Right forelimb (tissue), 1 donor: ENCODE measurements around the gene S100P.
"Not testable (repeated sequence)": the region's sequence is repeated elsewhere in the genome, so short reads cannot be mapped to it uniquely, and the experiment has no call there.

Experiments used
- DNase-seq: peaks from one replicate; pipeline ENCODE4 v3.0.0-alpha.2; 2018

Gene S100P

DNA sequence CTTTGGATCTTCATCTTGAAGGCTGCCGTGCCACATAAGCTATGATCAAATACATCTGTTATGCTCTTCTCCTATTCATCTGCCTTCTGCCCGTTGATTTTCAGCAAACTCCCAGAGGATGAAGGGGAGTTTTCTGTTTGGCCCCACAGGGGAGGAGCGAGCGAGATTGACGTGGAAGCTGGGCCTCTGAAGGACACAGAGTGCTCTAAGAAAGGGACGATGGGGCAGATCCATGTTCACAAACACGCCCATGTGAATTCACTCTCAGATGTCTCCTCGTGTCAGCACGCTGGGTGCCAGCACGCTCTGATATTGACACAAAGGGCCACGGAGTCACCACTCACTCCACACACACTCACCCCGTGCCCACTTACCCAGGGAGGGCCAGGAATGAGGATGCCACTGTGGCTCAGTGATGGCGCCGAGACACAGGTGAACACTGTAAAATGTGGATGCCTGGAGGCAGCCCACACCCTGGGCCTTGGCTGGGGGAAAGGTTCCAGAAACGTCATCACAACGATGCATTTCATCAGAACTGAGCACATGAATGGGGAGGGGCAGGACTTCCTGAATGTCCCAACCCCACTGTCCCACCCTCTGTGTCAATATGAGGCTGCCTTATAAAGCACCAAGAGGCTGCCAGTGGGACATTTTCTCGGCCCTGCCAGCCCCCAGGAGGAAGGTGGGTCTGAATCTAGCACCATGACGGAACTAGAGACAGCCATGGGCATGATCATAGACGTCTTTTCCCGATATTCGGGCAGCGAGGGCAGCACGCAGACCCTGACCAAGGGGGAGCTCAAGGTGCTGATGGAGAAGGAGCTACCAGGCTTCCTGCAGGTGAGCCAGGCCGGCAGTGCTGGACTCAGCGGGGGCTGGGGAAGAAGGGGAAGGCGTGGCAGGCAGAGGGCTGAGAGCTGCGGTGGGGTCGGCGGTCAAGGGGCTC lies at the start of gene S100P:
Gene S100P (plus strand): TSS at position 648 of the 946 bp plus-strand sequence. CDS start 55 bp downstream, at position 703.
- DNase-seq, result no peak

DNA sequence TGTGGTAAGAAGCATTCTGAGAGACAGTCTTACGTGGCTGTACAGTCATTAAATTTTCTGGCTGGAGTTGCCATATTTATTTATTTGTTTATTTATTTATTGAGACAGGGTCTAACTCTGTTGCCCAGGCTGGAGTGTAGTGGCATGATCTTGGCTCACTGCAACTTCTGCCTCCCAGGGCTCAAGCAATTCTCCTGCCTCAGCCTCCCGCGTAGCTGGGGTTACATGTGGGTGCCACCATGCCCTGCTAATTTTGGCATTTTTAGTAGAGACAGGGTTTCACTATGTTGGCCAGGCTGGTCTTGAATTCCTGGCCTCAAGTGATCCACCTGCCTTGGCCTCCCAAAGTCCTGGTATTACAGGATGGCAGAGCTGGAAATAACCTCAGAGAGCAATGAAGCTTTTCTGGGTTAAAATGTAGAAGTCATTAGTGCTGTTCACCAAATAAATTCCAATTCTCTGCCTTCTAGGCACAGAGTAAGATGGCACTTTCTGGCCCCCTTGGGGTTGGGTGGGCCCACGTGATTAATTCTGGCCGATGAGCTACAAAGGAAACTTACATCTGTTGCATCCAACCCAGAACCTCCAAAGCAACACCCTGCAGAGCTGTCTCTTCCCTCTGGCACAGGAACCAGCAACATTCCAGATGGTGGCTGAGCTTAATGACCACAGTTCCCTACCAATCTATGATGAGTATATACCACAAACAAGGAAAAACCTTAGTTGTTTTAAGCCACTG lies 48.7 kb upstream of the S100P start:
- DNase-seq, result no peak

DNA sequence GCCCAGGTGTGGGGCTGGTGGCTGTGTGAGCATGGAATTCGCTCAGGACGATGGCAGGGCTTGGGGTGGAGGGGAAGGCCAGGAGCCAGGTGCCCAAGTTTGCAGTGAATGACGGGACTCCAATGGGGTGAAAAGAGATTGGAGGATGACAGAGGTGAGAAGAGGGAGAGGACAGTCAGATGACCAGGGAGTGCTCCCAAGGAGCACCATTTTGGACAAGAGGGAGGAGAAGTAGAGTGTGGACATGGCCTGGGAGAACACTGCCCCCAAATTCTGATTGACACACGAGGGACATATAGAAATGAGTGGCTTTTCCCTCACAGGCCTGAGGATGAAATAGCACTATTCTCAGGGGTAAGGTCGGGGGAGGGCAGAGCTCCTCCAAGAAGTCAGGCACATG lies 46.5 kb upstream of the S100P start:
- no peak for DNase-seq

DNA sequence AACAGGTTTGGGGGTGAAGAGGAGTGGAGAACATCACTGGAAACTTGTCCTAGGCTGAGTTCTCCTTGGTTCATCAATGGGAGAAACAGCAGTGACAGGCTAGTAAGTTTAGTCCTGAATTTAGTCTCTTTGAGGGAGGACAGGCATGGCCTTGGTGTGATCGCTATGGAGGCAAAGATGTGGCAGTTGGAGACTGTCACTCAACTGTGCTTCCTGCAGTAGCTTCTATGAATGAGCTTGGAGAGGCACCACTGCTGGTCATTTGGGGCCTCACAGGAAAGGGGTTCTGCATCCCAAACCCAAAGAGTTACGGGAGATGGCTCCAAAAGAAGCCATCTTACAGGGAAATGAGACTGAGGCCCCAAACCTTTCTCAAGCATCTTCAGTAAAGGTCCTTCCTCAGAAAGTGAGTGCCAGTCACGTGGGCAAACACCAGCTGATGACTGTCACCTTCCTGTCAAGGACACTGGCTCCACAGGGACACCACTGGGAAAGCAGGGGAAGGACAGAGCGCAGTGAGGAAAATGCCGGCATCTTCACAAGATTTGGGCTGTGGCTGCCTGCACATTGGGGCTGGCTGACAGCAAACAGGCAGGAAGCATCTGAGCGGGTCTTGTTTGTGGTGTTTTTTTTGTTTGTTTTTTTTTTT lies 46.0 kb upstream of the S100P start:
- no peak for DNase-seq

DNA sequence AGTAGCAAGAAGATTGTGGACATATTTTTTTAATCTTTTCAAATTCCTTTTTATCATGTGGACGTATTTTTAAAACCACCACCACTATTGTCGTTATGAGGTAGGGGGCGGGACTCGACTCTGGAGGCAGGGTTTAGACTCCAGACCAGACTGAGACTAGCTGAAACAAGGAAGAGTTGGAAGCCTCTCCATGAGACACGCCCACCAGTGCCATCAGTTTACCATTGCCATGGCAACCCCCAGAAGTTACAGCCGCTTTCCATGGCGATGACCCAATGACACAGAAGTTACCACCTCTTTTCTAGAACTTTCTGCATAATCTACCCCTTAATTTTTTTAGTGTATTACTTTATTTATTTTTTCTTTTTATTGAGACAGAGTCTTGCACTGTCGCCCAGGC lies 44.5 kb upstream of the S100P start:
- DNase-seq, result no peak

DNA sequence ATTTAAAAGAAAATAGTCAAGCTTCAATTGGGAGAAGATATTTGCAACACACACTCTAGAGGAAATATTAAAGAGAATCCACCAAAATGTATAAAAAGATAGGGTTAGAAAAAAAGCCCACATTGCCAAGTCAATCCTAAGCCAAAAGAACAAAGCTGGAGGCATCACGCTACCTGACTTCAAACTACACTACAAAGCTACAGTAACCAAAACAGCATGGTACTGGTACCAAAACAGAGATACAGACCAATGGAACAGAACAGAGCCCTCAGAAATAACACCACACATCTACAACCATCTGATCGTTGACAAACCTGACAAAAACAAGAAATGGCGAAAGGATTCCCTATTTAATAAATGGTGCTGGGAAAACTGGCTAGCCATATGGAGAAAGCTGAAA lies 39.5 kb upstream of the S100P start:
- DNase-seq, result not testable (repeated sequence)

DNA sequence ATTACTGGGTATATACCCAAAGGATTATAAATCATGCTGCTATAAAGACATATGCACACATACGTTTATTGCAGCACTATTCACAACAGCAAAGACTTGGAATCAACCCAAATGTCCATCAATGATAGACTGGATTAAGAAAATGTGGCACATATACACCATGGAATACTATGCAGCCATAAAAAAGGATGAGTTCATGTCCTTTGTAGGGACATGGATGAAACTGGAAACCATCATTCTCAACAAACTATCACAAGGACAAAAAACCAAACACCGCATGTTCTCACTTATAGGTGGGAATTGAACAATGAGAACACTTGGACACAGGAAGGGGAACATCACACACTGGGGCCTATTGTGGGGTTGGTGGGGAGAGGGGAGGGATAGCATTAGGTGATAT lies 38.4 kb upstream of the S100P start:
- DNase-seq, result not testable (repeated sequence)

DNA sequence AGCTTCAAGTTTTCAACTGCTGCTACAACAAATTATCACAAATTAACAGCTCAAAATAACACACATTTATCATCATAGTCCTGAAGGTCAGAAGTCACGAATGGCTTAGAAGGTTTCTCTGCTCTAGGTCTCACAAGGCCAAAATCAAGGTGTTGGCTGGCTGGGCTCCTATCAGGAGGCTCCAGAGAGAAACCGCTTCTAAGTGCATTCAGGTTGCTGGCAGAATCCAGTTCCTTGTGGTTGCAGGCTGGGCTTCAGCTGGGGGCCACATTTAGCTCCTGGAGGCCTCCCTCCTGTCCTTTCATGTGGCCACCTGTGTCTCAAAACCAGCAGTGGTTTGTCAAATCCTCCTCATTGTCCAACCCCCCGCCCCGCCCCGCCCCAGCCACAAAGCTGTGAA lies 37.8 kb upstream of the S100P start:
- no peak for DNase-seq

DNA sequence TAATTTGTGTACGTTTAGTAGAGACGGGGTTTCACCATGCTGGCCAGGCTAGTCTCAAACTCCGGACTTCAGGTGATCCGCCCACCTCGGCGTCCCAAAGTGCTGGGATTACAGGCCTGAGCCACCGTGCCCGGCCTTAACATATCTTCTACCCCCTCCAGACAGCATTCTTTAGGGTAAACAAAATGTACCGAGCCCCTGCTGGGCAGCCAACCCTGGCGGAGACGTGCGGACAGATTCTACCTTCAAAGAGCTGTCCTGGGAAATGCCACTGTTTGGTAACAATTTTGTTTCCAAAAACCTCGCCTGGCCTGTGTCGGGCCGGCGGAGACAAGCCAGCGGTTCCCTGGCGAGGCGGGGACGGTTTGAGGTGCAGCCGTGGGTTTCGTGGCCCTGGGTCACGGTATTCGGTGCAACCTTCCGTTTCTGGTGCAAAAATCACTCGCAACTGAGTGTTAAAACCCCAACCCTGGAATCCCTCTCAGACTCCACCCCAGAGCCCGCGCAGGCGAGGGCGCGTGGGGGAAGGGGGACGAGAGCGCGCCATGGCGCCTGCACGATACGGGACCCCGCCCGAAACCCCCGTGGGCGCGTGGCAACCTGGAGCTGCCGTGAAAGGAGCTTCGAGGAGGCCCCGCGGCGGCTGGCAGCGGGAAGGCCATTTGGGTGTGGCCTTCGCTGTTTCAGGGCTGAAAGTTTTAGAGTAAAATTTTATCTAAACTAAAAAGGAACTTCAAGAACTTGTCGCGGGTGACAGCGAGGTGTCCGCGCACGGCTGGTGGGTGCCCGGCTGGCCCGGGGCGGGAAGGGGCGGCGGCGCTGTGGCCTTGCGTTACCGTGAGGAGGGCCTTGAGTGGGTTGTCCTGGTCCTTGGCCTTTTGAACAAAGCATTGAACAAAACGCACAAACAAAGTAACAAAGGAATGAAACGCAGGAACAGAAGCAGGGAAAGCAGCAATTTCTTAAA lies 36.2 kb upstream of the S100P start:
- DNase-seq, result no peak

DNA sequence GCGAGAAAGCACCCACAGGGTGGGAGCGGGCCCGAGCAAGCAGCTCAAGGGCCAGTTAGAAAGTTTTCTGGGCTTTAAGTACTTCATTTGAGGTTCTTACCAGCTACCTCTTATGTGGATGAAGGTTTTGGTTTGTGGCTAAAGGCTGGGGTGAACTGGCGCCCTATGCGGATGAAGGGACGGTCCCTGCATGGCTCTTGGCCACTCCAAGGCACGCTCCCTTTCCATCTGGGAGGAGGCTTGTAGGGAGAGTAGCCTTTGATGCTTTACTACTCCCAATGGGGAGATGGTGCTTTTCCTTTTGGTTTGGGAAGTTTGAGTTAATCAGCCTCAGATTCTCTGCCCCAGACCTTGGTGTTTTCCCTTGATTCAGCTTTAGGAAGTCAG lies 35.5 kb upstream of the S100P start:
- no peak for DNase-seq

DNA sequence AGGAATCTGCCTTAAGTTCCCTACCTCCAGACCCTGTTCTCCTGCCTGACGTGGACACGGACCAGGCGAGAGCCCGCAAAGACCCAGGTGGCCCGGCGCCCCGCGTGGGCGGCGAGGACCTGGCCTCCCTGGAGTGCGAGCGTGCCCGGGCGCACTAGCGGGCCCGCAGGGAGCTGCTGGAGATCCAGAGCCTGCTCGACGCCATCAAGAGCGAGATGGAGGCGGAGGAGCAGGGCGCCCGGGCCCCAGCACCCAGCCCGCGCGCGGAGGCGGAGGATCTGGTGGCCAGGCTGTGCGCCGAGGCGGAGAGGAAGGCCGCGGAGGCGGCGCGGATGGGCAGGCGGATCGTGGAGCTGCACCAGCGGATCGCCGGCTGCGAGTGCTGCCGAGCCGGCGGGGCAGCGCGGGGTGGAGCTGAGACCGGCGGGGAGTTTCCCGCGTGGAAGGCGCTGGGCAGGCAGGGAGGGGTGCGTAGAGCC lies 35.0 kb upstream of the S100P start:
- peak; percentile 63 for DNase-seq

DNA sequence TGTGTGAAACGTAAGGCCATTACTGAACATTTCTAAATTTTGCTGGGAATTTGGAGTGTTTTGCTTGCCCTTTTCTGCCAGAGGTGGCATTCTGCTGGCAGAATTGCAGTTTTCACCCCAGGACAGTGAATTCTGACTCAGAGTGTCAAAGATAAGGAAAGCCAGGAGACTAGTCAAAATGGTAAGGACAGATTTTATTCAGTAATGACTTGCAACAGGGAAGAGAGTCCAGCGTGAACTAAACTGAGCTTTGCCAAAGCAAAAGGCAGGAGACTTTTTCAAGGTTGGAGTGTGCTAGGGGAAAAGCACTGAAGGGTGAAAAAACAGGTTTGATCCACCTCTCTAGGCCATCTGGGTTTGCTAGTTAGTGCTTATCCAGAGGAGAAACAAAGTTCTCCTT lies 33.8 kb upstream of the S100P start:
- DNase-seq, result no peak

DNA sequence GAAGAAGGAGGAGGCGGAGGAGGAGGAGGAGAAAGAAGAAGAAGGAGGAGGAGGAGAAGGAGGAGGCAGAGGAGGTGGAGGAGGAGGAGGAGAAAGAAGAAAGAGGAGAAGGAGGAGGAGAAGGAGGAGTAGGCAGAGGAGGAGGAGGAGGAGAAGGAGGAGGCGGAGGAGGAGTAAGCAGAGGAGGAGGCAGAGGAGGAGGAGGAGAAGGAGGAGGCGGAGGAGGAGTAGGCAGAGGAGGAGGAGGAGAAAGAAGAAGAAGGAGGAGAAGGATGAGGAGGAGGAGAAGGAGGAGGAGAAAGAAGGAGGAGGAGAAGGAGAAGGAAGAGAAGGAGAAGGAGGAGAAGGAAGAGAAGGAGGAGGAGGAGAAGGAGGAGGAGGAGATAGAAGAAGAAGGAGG lies 33.2 kb upstream of the S100P start:
- DNase-seq, result no peak

DNA sequence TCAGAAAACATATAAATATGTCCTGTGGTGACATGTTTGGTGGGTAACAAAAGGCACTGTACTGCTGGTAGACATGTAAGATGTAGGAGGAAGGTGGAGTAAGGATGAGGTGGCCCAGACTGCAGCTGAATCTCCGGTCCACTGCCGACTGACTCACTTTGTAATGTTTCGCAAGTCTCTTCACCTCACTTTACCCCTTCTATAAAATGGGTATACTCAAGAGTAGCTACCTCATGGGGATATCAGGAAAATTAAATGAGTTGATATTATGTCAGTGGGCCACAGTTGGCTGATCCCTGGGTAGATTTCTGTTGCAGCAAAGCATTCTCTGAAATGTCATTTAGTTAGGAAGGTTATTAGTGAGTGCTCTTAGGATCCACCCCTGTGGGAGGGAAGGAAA lies 31.1 kb upstream of the S100P start:
- DNase-seq, result no peak

DNA sequence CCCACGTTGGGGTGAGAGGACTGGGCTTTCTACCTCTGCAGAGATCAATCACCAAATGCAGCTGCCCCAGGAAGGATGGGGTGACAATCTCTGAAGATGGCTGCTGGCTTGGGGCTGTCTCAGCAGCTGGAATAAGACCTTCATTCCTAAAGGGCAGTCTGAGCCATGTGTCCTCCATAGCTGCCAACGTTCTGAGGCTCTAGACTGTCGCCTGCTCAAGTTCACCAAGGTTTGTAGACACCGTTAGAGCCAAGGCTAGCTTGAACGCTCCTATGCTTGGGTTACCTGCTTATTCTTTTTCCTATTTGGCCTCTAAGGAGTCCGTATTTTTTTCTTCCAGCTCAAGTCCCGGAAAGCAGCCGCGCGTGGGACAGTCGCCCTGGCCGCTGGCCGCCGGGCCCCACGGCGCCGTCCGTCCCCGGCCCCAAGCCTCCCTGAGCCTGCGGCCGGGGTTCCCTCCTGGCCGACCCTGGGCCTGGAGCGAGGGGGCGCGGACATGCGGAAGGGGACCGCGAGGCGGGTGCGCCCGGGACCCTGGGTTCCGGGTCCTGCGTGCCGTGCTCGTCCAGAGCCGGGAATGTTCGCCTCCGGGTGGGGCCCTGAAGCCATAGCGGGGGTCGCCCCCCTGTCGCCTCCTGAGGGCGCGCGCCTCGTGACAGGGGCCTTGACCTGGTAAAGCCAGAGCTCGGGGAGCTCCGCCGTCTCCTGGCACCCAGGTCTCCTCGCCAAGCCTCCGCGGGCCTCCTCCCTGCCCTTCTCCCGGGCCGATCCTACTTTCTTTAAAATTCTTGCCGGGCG lies 29.9 kb upstream of the S100P start:
- DNase-seq, result no peak

DNA sequence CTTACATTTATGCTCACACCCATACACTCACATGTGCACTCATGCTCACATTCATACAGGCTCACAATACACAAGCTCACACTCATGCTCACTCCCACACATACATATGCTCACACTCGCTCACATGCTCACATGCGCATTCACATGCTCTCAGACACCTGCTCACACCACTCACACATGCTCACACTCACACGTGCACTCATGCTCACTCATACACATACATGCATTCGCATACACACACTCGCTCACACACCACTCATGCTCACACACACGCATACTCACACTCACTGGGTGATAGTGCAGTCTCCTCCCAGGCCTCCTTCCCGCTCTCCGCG lies 28.4 kb upstream of the S100P start:
- DNase-seq, result no peak

DNA sequence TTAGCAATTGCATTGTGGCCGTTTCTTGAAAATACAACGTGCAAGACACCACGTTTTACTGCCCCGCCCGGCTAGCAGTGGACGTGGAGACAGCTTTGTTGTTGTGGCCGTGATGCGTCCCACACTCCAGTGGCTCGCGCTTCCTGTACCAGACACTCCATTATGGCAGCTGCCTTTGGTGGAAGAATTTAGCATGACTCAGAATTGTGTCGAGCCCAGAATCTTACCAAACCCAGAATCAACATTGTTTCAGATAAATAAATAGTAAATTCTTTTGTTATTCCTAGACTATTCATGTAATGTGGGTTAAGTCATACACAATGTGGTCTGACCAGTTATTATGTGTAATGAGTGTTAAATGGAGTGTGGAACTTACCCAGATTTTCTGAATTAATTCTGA lies 25.3 kb upstream of the S100P start:
- no peak for DNase-seq

DNA sequence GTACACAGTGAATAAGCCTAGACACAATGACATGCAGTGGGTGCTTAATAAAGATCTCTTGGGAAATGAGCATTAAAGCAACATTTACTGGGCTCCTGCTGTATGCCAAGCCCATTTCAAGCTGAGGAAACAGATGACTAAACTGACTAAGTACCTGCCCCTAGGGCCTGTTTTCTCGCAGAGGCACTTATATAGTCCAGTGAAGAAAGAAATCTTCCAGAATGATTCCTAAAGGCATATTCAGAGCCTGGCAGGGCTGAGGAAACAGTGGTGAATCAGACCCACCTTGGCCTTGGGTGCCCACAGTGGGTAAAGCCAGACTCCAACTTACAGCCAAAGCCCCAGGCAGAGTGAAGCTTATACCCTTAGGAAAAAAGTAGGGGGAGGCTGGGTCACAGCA lies 22.0 kb upstream of the S100P start:
- DNase-seq, result no peak

DNA sequence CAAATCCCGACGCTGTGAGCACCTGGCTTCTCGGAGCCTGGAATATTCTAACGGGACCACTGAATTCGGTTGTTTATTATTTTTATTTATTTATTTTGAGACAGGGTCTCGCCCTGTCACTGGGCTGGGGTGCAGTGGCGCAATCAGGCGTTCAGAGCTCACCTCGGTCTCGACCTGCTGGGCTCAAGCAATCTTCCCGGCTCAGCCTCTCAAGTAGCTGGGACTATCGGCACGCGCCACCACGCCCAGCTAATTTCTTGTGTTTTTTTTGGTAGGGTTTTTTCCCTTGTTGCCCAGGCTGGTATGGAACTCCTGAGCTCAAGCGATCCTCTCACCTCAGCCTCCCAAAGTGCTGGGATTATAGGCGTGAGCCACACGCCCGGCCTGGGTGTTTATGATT lies 21.5 kb upstream of the S100P start:
- no peak for DNase-seq

DNA sequence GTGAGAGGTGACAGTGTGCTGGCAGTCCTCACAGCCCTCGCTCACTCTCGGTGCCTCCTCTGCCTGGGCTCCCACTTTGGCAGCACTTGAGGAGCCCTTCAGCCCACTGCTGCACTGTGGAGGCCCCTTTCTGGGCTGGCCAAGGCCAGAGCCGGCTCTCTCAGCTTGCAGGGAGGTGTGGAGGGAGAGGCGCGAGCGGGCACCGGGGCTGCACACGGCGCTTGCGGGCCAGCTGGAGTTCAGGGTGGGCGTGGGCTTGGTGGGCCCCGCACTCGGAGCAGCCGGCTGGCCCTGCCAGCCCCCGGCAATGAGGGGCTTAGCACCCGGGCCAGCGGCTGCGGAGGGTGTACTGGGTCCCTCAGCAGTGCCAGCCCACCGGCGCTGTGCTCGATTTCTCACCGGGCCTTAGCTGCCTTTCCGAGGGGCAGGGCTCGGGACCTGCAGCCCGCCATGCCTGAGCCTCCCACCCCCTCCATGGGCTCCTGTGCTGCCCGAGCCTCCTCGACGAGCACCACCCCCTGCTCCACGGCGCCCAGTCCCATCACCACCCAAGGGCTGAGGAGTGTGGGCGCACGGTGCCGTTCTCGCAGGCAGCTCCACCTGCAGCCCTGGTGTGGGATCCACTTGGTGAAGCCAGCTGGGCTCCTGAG lies 21.0 kb upstream of the S100P start:
- DNase-seq, result not testable (repeated sequence)

DNA sequence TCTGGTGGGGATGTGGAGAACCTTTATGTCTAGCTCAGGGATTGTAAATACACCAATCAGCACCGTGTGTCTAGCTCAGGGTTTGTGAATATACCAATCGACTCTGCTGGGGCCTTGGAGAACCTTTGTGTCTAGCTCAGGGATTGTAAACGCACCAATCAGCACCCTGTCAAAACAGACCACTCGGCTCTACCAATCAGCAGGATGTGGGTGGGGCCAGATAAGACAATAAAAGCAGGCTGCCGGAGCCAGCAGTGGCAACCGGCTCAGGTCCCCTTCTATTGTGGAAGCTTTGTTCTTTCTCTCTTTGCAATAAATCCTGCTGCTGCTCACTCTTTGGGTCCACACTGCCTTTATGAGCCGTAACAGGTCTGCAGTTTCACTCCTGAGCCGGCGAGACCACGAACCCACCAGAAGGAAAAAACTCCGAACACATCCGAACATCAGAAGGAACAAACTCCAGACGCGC lies 20.5 kb upstream of the S100P start:
- DNase-seq, result not testable (repeated sequence)
